ENCODE measurements around the gene HELZ.

The HELZ gene

GRCh38 chr17:67125417-67125816 is 119.6 kb downstream of the HELZ start:
- no peaks in the 10 kb centered on the region for H3F3A ChIP-seq (ENCODE audit: insufficient read depth, low read length)
- H2AFZ ChIP-seq (ENCODE audit: low read length) = no peak overlapping the region
- no peaks in the 10 kb centered on the region for H3K9me3 ChIP-seq (ENCODE audit: low read length)
- H4K20me1 ChIP-seq (ENCODE audit: insufficient read depth, low read length) = no peaks in the 10 kb centered on the region
- no peaks in the 10 kb centered on the region for H3K27me3 ChIP-seq (ENCODE audit: insufficient read depth, low read length)
- peaks cover 66% of the 10 kb centered on the region for H3K36me3 ChIP-seq (ENCODE audit: insufficient read depth, low read length)
- H3K4me3 ChIP-seq (ENCODE audit: low read depth, low read length, poor library complexity, severe bottlenecking) = no peak overlapping the region
- H3K4me2 ChIP-seq (ENCODE audit: low read length) = no peak overlapping the region
- H3K27ac ChIP-seq (ENCODE audit: low read depth, low read length, poor library complexity, severe bottlenecking) = no peak overlapping the region
- no peak for TF ChIP-seq EZH2 (IDR thresholded peaks at IDR 0.05; ENCODE audit: borderline replicate concordance, low read length)
- no peak for TF ChIP-seq CTCF (IDR thresholded peaks at IDR 0.05; ENCODE audit: low read length)
- H3K4me1 ChIP-seq (ENCODE audit: insufficient read depth, low read length, severe bottlenecking) = no peaks in the 10 kb centered on the region
- H3K79me2 ChIP-seq (ENCODE audit: insufficient read depth, low read length) = no peaks in the 10 kb centered on the region
- H3K9ac ChIP-seq (ENCODE audit: low read length) = no peak overlapping the region
- no peaks in the 10 kb centered on the region for H3K9me2 ChIP-seq (ENCODE audit: low read depth, low read length)

DNA sequence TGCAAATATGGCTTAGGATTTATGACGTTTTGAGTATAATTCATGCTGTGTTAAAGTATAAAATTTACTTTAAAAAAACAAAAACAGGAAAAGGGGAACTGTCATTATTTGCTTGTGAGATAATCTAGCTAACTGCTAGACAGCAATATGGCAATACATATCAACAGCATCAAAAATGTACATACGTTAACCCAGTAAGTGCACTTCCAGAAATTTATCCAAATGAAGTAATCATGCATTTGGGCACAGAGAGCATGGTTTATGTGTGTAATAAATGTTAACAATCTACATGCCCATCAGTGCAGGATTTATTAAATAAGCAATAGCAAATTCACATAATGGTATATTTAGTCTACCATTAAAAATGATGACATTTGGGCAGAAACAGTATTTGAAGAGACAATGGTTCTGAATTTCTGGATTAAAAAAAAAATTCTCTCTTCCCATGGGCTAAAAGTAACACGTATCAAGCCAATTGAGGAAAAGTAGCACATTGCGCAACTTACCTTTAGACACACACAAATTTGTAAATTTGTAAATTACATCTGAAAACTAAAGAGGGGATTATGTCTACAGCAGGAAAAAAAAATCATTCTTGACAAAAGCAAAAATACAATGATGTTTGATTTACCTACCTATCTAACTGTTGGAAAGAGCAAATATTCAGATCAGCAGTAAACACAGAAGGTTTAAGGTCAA is 120.4 kb downstream of the HELZ start:
- H3K36me3 ChIP-seq (ENCODE audit: insufficient read depth, low read length) = peaks cover 73% of the 10 kb centered on the region
- H4K20me1 ChIP-seq (ENCODE audit: insufficient read depth, low read length) = no peaks in the 10 kb centered on the region
- no peaks in the 10 kb centered on the region for H3K9me2 ChIP-seq (ENCODE audit: low read depth, low read length)

GRCh38 chr17:67123699-67124098 is 121.3 kb downstream of the HELZ start:
- no peaks in the 10 kb centered on the region for H3K79me2 ChIP-seq (ENCODE audit: insufficient read depth, low read length)
- no peak overlapping the region for H3K4me3 ChIP-seq (ENCODE audit: low read depth, low read length, poor library complexity, severe bottlenecking)
- no peaks in the 10 kb centered on the region for H3K4me1 ChIP-seq (ENCODE audit: insufficient read depth, low read length, severe bottlenecking)
- no peak overlapping the region for H3K4me2 ChIP-seq (ENCODE audit: low read length)
- peaks cover 80% of the 10 kb centered on the region for H3K36me3 ChIP-seq (ENCODE audit: insufficient read depth, low read length)
- no peak overlapping the region for H2AFZ ChIP-seq (ENCODE audit: low read length)
- no peaks in the 10 kb centered on the region for H3K9me3 ChIP-seq (ENCODE audit: low read length)
- no peaks in the 10 kb centered on the region for H3F3A ChIP-seq (ENCODE audit: insufficient read depth, low read length)
- H4K20me1 ChIP-seq (ENCODE audit: insufficient read depth, low read length) = no peaks in the 10 kb centered on the region
- H3K9me2 ChIP-seq (ENCODE audit: low read depth, low read length) = no peaks in the 10 kb centered on the region
- H3K27ac ChIP-seq (ENCODE audit: low read depth, low read length, poor library complexity, severe bottlenecking) = no peak overlapping the region
- no peak overlapping the region for H3K9ac ChIP-seq (ENCODE audit: low read length)
- TF ChIP-seq EZH2 (IDR thresholded peaks at IDR 0.05; ENCODE audit: borderline replicate concordance, low read length) (no peak), CTCF (IDR thresholded peaks at IDR 0.05; ENCODE audit: low read length) (no peak)
- no peaks in the 10 kb centered on the region for H3K27me3 ChIP-seq (ENCODE audit: insufficient read depth, low read length)

More for the DNA sequence above, 120.4 kb downstream of the HELZ start:
- Histone ChIP-seq H3K4me2 (ENCODE audit: low read length) (no peak overlapping the region), H3K4me3 (ENCODE audit: low read depth, low read length, poor library complexity, severe bottlenecking) (no peak overlapping the region), H3F3A (ENCODE audit: insufficient read depth, low read length) (no peaks in the 10 kb centered on the region), H3K9ac (ENCODE audit: low read length) (no peak overlapping the region), H3K4me1 (ENCODE audit: insufficient read depth, low read length, severe bottlenecking) (no peaks in the 10 kb centered on the region), H3K79me2 (ENCODE audit: insufficient read depth, low read length) (no peaks in the 10 kb centered on the region), H3K9me3 (ENCODE audit: low read length) (no peaks in the 10 kb centered on the region), H3K27me3 (ENCODE audit: insufficient read depth, low read length) (no peaks in the 10 kb centered on the region), H3K27ac (ENCODE audit: low read depth, low read length, poor library complexity, severe bottlenecking) (no peak overlapping the region), H2AFZ (ENCODE audit: low read length) (no peak overlapping the region)
- TF ChIP-seq EZH2 (IDR thresholded peaks at IDR 0.05; ENCODE audit: borderline replicate concordance, low read length) (no peak), CTCF (IDR thresholded peaks at IDR 0.05; ENCODE audit: low read length) (no peak)

Data from OCI-LY1 (cell line).